IgD-negative memory B cell (primary cell): ENCODE results near the gene RYR3. TPM values are rescaled to one million over a fixed set of nuclear protein-coding genes. Genes with fewer than 3 reads are reported as not detected.
A peak's percentile ranks its signal among the peaks of the same experiment; 100 is the strongest.
"Not testable (repeated sequence)": the region's sequence is repeated elsewhere in the genome, so short reads cannot be mapped to it uniquely, and the experiment has no call there.

Source experiments
- H3K27ac Mint-ChIP-seq, 3 donors: one replicate each; pipeline ENCODE4 v1.8.0; 2020 to 2022; ENCODE audit warnings: mild to moderate bottlenecking in 3 of 3, mixed read lengths in 3 of 3, moderate library complexity in 1 of 3
- H3K27me3 Mint-ChIP-seq: one replicate; pipeline ENCODE4 v1.8.0; 2021; ENCODE audit warnings: mixed read lengths
- H3K36me3 Mint-ChIP-seq: one replicate; pipeline ENCODE4 v1.8.0; 2020; ENCODE audit warnings: mild to moderate bottlenecking, mixed read lengths
- H3K4me1 Mint-ChIP-seq, 3 donors: one replicate each; pipeline ENCODE4 v1.8.0; 2020 to 2022; ENCODE audit warnings: mixed read lengths in 3 of 3, mild to moderate bottlenecking in 1 of 3
- H3K4me3 Mint-ChIP-seq, 4 donors: one replicate each; pipeline ENCODE4 v1.8.0; 2020 to 2022; ENCODE audit warnings: mild to moderate bottlenecking in 4 of 4, mixed read lengths in 4 of 4, moderate library complexity in 3 of 4
- H3K9me3 Mint-ChIP-seq, 3 donors: one replicate each; pipeline ENCODE4 v1.8.0; 2020 to 2021; ENCODE audit warnings: mixed read lengths in 3 of 3, mild to moderate bottlenecking in 1 of 3
- polyA plus RNA-seq: library from polyadenylated mRNA; unstranded; fragments of 300-500 nt; fragmentation: Illumina TruSeq; gene quantifications from one replicate; pipeline ENCODE4 v1.2.3, GENCODE V29; 2021

Gene RYR3
- polyA plus RNA-seq, 1 donor from 2014 or later = 0.08 TPM

DNA sequence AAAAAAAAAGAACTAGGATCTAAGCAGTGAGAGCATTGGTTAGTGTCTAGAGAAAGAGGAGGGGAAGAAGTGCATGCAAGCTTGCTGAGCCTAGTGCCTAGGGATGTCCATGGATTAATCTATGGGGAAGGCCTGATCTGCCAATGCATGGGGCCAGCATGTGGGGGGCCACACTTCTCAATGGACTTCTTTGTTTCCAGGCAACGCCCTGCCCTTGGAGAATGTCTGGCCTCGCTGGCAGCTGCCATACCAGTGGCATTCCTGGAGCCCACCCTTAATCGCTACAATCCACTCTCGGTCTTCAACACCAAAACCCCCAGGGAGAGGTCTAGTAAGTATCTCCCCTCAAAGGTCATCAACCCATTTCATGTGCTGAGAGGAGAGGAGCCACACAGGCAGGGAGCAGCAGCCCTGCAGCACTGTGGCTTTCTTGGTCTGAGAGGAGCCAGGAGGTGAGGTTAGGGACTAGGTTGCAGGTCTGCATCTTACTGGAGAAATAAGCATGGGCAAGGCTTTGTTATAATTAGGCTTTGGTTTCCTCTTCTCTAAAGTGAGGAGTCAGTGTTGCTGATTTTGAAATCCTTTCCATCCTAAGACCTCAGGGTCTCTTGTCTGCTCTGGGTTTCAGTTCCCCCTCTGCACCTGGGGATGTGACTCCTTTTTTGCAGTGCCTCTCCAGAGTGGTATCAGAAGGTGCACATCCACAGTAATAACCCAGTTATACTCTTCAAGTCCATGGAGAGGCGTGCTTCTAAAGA lies 469.4 kb downstream of the RYR3 start:
- Mint-ChIP-seq H3K4me3 (peak overlapping the region in 1 of 4 donors; percentile 76), H3K36me3 (peaks cover 2% of the 10 kb centered on the region), H3K4me1 (no peaks in the 10 kb centered on the region), H3K9me3 (no peaks in the 10 kb centered on the region), H3K27me3 (peaks cover 10% of the 10 kb centered on the region), H3K27ac (no peak overlapping the region)

DNA sequence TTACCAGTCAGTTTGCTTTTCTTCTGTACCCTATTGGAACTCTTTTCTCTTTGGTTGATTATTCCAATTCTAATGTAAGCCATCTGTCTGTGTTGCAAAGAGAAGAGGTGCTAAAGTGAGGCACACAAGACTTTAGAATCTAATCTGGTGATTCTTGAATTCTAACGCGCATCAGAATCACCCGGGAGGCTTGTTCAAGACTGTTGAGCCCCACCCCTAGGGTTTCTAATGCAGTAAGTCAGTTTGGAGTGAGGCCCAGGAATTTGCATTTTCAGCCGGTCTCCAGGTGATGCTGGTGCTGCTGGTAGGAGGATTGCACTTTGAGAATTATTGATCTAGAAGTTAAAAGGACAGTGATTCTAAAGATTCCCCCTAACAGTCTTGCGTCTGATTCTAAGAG lies 472.2 kb downstream of the RYR3 start:
- H3K4me1 Mint-ChIP-seq = no peaks in the 10 kb centered on the region
- H3K36me3 Mint-ChIP-seq = no peaks in the 10 kb centered on the region
- H3K27ac Mint-ChIP-seq = no peak overlapping the region

GRCh38 chr15:33785366-33785765 lies 474.6 kb downstream of the RYR3 start:
- Mint-ChIP-seq H3K4me1 (peaks cover 0 to 3% (median 3%) of the 10 kb centered on the region in 3 donors), H3K36me3 (no peaks in the 10 kb centered on the region), H3K4me3 (no peak overlapping the region), H3K27ac (peak overlapping the region in 1 of 3 donors; percentile 13), H3K27me3 (peaks cover 4% of the 10 kb centered on the region), H3K9me3 (no peaks in the 10 kb centered on the region)

More for the DNA sequence above, 472.2 kb downstream of the RYR3 start:
- Mint-ChIP-seq H3K4me3 (no peak overlapping the region), H3K27me3 (peaks cover 5% of the 10 kb centered on the region), H3K9me3 (no peaks in the 10 kb centered on the region)

DNA sequence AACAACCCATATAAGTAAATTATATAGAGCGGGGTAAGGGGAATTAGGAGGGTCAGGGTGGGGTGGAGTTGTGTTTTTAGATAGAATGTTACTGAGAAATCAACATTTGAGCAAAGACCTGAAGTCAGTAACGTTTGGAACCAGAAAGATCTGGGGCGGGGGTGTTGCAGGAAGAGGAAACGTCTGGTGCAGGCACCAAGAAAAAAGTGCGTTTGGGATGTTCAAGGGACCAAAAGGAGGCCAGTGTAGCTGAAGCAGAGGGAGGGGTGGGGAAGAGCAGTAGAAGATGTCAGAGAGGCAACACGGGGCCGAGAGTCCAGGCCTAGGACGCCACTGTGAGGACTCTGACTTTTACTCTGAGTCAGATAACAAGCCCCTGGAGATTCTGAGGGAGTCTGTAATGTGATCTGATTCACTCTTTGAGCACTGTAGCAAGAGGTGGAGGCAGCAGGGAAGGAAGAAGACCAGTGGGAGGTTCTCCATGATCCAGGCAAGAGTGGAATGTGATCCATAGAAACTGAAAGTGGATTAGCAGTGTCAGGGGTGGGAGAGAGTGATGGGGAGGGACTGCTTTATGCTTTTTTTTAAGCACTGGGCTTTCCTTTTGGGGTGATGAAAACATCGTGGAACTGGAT lies 478.3 kb downstream of the RYR3 start:
- Mint-ChIP-seq H3K4me3 (peak overlapping the region in 1 of 4 donors; percentile 38), H3K27me3 (peaks cover 4% of the 10 kb centered on the region)

DNA sequence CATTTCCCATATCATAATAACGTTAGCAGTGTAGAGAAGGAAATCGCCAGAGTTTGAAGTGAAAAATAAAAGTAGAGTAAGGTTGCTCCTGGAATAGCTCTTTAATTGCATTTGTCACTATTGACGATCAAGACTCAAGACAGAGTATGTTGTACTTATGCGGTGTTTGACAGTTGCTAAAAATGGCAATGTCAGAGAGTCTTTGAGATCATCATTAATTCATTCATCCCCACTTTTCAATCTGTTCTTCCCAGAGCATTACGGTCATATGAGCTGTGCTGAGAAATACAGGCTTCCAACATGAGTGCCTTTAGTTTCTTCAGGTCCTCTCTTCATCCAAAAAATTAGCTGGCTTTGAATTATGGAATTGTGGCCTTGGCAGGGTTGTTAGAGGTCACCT lies 483.7 kb downstream of the RYR3 start:
- H3K4me1 Mint-ChIP-seq = no peaks in the 10 kb centered on the region
- H3K36me3 Mint-ChIP-seq = no peaks in the 10 kb centered on the region
- no peak overlapping the region for H3K4me3 Mint-ChIP-seq
- no peak overlapping the region for H3K27ac Mint-ChIP-seq
- peaks cover under 1% of the 10 kb centered on the region for H3K27me3 Mint-ChIP-seq
- H3K9me3 Mint-ChIP-seq = peaks cover 0 to 2% (median 0%) of the 10 kb centered on the region in 3 donors

More for the DNA sequence above, 478.3 kb downstream of the RYR3 start:
- Mint-ChIP-seq H3K4me1 (peaks cover 0 to 3% (median 3%) of the 10 kb centered on the region in 3 donors), H3K36me3 (no peaks in the 10 kb centered on the region), H3K27ac (no peak overlapping the region), H3K9me3 (no peaks in the 10 kb centered on the region)

DNA sequence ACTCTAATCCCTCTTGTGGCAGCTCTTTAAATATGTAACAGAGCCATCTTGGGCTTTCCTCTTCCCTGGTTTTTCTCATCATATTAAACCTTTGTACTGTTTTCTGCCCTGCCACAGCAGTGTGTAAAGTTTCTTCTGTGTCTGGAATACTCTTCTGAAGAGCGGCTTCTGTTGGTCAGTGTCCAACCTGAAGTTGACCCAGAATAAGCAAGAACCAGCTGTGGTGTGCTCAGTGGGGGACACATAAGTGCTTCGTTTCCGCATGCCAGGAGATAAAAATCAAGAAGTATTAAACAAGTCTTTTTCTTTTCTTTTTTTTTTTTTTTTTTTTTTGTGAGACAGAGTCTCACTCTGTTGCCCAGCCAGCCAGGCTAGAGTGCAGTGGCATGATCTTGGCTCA lies 484.3 kb downstream of the RYR3 start:
- no peaks in the 10 kb centered on the region for H3K36me3 Mint-ChIP-seq
- H3K4me1 Mint-ChIP-seq = no peaks in the 10 kb centered on the region
- H3K27me3 Mint-ChIP-seq = peaks cover 2% of the 10 kb centered on the region
- no peak overlapping the region for H3K4me3 Mint-ChIP-seq
- peaks cover 0 to 2% (median 0%) of the 10 kb centered on the region in 3 donors for H3K9me3 Mint-ChIP-seq
- H3K27ac Mint-ChIP-seq = no peak overlapping the region

GRCh38 chr15:33797651-33798050 lies 486.9 kb downstream of the RYR3 start:
- Mint-ChIP-seq H3K27ac (no peak overlapping the region), H3K4me1 (no peaks in the 10 kb centered on the region), H3K36me3 (no peaks in the 10 kb centered on the region), H3K4me3 (no peak overlapping the region), H3K9me3 (peaks cover 0 to 2% (median 0%) of the 10 kb centered on the region in 3 donors), H3K27me3 (peaks cover 3% of the 10 kb centered on the region)

- peaks cover 0 to 2% (median 0%) of the 10 kb centered on the region in 3 donors for H3K9me3 Mint-ChIP-seq
- no peak overlapping the region for H3K4me3 Mint-ChIP-seq
- H3K36me3 Mint-ChIP-seq = no peaks in the 10 kb centered on the region
- H3K27ac Mint-ChIP-seq = no peak overlapping the region
- no peaks in the 10 kb centered on the region for H3K4me1 Mint-ChIP-seq
- H3K27me3 Mint-ChIP-seq = peaks cover 5% of the 10 kb centered on the region
These were observed 491.2 kb downstream of the RYR3 start for GRCh38 chr15:33801954-33802353.

- Mint-ChIP-seq H3K27ac (no peak overlapping the region), H3K4me3 (peak overlapping the region in 1 of 4 donors; percentile 47), H3K27me3 (peaks cover 4% of the 10 kb centered on the region), H3K36me3 (peaks cover 2% of the 10 kb centered on the region), H3K9me3 (peaks cover 0 to 3% (median 0%) of the 10 kb centered on the region in 3 donors), H3K4me1 (no peaks in the 10 kb centered on the region)
These were observed 496.9 kb downstream of the RYR3 start for GRCh38 chr15:33807665-33808064.

DNA sequence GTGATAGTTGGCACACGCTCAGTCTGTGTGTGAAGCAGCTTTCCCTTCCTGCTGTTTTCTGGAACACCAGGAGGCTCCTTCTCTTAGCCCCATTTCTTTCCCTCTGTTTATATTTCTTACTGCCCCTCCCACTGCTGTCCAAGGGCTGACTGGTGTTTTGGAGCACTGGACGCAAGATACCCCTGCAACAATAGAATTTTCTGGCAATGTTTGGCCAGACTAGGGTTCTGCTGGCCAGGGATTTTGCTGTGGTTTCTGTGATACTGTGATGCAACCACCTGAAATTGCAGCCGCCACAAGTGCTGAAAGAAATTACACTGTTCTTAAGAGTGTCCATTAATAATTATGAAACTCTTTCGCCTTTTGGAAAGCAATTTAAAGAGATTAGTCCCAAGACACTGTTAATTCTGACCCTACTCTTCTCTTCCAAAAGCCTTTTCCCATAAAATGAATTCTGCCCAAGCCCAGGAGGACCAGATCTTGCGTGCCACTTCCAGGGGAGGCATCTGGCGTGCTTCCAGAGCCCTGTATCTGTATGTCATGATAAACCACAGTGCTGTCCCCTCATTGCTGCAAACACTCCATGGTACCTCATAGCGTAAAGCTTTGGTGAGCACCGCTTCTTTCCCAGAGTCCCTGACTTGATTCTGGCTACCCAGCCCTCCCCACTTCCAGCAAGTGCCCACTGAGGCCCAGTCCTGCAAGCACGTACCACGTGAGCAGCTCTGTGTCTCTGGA lies 498.1 kb downstream of the RYR3 start:
- peaks cover 0 to 1% (median 0%) of the 10 kb centered on the region in 3 donors for H3K9me3 Mint-ChIP-seq
- H3K27me3 Mint-ChIP-seq = peaks cover 4% of the 10 kb centered on the region
- peaks cover 2% of the 10 kb centered on the region for H3K36me3 Mint-ChIP-seq
- no peak overlapping the region for H3K27ac Mint-ChIP-seq
- H3K4me1 Mint-ChIP-seq = no peaks in the 10 kb centered on the region
- H3K4me3 Mint-ChIP-seq = no peak overlapping the region

GRCh38 chr15:33810073-33810595 lies 499.4 kb downstream of the RYR3 start:
- H3K27me3 Mint-ChIP-seq = peaks cover 4% of the 10 kb centered on the region
- no peak overlapping the region for H3K4me3 Mint-ChIP-seq
- peaks cover 0 to 1% (median 0%) of the 10 kb centered on the region in 3 donors for H3K9me3 Mint-ChIP-seq
- H3K4me1 Mint-ChIP-seq = no peaks in the 10 kb centered on the region
- H3K27ac Mint-ChIP-seq = no peak overlapping the region
- peaks cover 2% of the 10 kb centered on the region for H3K36me3 Mint-ChIP-seq

DNA sequence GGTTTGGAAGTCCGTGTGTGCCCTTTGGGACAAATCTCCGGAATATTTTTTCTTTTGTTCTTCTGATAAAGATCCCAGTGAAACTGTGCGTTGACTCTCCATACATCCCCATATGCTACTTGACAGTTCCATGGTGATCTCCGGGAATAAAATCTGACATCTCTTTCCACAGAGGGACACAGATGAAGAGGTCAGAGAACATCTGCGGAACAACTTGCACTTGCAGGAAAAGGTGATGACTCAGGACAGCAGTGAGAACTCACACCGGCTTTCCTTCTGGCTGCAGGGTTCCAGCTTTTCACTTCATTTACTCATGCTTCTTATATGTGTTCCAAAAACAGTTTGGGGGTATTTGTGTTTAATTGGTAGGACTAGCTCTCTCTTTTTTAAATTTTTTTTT lies 500.0 kb downstream of the RYR3 start:
- Mint-ChIP-seq H3K4me3 (no peak overlapping the region), H3K9me3 (peaks cover 0 to 1% (median 0%) of the 10 kb centered on the region in 3 donors), H3K4me1 (no peaks in the 10 kb centered on the region), H3K27ac (no peak overlapping the region), H3K27me3 (peaks cover 3% of the 10 kb centered on the region), H3K36me3 (peaks cover 2% of the 10 kb centered on the region)

DNA sequence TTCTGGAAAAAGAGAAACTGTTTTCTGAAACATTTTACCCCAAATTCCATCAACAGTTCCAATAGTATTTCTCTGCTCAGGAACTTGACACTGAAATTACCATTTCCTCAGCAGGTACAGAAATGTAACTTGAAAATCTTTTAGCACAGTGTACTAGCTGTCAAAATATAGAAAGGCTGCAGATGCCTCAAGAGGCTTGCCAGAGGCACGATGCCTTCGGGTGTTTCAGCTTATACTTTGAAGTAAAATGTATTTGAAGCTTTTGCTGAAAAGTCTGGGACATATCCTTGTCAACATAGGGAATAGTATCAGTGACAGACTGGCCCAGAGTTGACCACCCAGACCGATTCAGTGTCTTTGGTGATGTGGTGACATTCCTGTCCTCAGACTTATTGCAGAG lies 503.1 kb downstream of the RYR3 start:
- Mint-ChIP-seq H3K36me3 (peaks cover 5% of the 10 kb centered on the region), H3K27ac (no peak overlapping the region), H3K4me1 (peaks cover 0 to 2% (median 0%) of the 10 kb centered on the region in 3 donors), H3K9me3 (no peaks in the 10 kb centered on the region), H3K27me3 (peaks cover 3% of the 10 kb centered on the region), H3K4me3 (no peak overlapping the region)

DNA sequence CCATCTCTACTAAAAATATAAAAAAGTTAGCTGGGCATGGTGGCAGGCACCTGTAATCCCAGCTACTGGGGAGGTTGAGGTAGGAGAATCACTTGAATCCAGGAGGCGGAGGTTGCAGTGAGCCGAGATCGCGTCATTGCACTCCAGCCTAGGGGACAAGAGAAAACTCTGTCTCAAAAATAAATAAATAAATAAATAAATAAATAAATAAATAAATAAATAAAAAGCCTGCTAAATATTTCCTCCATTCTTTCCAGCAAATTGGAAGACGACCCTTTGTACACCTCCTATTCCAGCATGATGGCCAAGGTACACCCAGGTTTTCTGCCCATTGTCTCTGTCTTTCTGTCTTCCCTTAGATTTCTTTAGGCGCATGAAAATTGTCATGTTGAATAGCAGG lies 508.7 kb downstream of the RYR3 start:
- not testable (repeated sequence) for H3K36me3 Mint-ChIP-seq, H3K4me1 Mint-ChIP-seq, H3K27me3 Mint-ChIP-seq, H3K9me3 Mint-ChIP-seq, H3K27ac Mint-ChIP-seq, H3K4me3 Mint-ChIP-seq

DNA sequence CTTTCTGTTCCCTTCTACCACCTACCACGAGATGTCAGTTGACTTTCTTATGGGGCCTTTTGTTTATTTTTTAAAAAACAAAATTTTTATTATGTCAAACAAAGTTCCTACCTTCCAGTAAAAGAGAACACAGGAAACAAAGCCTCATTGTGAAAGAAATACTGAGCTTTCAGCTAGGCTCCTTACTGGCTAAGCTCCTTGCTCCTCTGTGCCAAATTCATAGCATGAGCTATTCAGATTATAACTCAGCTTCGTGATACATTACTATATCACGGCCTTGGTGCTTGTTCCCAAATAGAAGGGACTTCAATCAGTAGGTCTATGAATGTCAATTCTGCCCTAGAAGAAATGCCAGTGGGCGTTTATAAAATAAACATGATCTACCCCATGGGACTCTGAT lies 511.7 kb downstream of the RYR3 start:
- Mint-ChIP-seq H3K27ac (no peak overlapping the region), H3K4me3 (no peak overlapping the region), H3K4me1 (peaks cover 0 to under 1% (median 0%) of the 10 kb centered on the region in 3 donors), H3K27me3 (no peaks in the 10 kb centered on the region), H3K36me3 (peaks cover 2% of the 10 kb centered on the region), H3K9me3 (peaks cover 0 to 2% (median 1%) of the 10 kb centered on the region in 3 donors)
